SK-N-SH treated with all-trans-retinoic acid at 6 μM for 48 hours (cell line): ENCODE measurements around the gene AHCYL1.

Source experiments
- ATAC-seq: fragments of 200-7000 bp; cut with Tn5 transposase; 3 replicates; pipeline ENCODE4 v1.9.1; 2020; ENCODE audit warnings: mild to moderate bottlenecking, moderate library complexity
- ARNTL ChIP-seq: fragments of 450-650 bp; formaldehyde crosslinking; IDR thresholded peaks from 2 replicates; pipeline ENCODE4 v1.5.0; 2020; ENCODE audit warnings: low read depth, mild to moderate bottlenecking, moderate library complexity, borderline replicate concordance
- BACH2 ChIP-seq: fragments of 250-450 bp; sonication (Bioruptor Pico); IDR thresholded peaks from 2 replicates; pipeline ENCODE4 v1.9.0; 2021; ENCODE audit warnings: mild to moderate bottlenecking, borderline replicate concordance
- CREB5 ChIP-seq: fragments of 250-450 bp; sonication (Bioruptor Pico); IDR thresholded peaks from 2 replicates; pipeline ENCODE4 v1.5.1; 2020; ENCODE audit warnings: low read depth, mild to moderate bottlenecking, moderate library complexity
- CSDC2 ChIP-seq: fragments of 250-450 bp; sonication (Bioruptor Pico); IDR thresholded peaks from 2 replicates; pipeline ENCODE4 v1.5.0; 2020; ENCODE audit warnings: mild to moderate bottlenecking, moderate library complexity
- CSRNP3 ChIP-seq: fragments of 250-450 bp; sonication (Bioruptor Pico); IDR thresholded peaks from 2 replicates; pipeline ENCODE4 v1.5.1; 2021; ENCODE audit warnings: mild to moderate bottlenecking, moderate library complexity
- ESRRG ChIP-seq: fragments of 250-450 bp; sonication (Bioruptor Pico); IDR thresholded peaks from 2 replicates; pipeline ENCODE4 v1.6.1; 2021; ENCODE audit warnings: mild to moderate bottlenecking
- GLIS3 ChIP-seq: fragments of 250-450 bp; sonication (Bioruptor Pico); IDR thresholded peaks from 2 replicates; pipeline ENCODE4 v1.5.0; 2020; ENCODE audit warnings: mild to moderate bottlenecking, moderate library complexity
- ISL1 ChIP-seq: fragments of 250-450 bp; sonication (Bioruptor Pico); IDR thresholded peaks from 2 replicates; pipeline ENCODE4 v2.1.2; 2022; ENCODE audit warnings: mild to moderate bottlenecking, moderate library complexity
- OSR1 ChIP-seq: fragments of 250-450 bp; sonication (Bioruptor Pico); IDR thresholded peaks from 2 replicates; pipeline ENCODE4 v1.8.0; 2022; ENCODE audit warnings: moderate library complexity, mild to moderate bottlenecking, inconsistent platforms
- PATZ1 ChIP-seq: fragments of 250-450 bp; sonication (Bioruptor Pico); IDR thresholded peaks from 2 replicates; pipeline ENCODE4 v1.8.0; 2020; ENCODE audit warnings: mild to moderate bottlenecking, moderate library complexity, borderline replicate concordance
- POU6F1 ChIP-seq: fragments of 250-450 bp; sonication (Bioruptor Pico); IDR thresholded peaks from 2 replicates; pipeline ENCODE4 v1.8.0; 2021; ENCODE audit warnings: low read depth, mild to moderate bottlenecking, moderate library complexity, borderline replicate concordance
- RARB ChIP-seq: fragments of 250-450 bp; sonication (Bioruptor Pico); IDR thresholded peaks from 2 replicates; pipeline ENCODE4 v1.8.0; 2021; ENCODE audit warnings: mild to moderate bottlenecking, moderate library complexity
- SNAI2 ChIP-seq: fragments of 250-450 bp; sonication (Bioruptor Pico); IDR thresholded peaks from 2 replicates; pipeline ENCODE4 v1.5.0; 2020; ENCODE audit warnings: mild to moderate bottlenecking, moderate library complexity
- TCF4 ChIP-seq: fragments of 250-450 bp; sonication (Bioruptor Pico); IDR thresholded peaks from 2 replicates; pipeline ENCODE4 v1.8.0; 2021; ENCODE audit warnings: mild to moderate bottlenecking, moderate library complexity, borderline replicate concordance
- ZC3H10 ChIP-seq: fragments of 250-450 bp; sonication (Bioruptor Pico); IDR thresholded peaks from 2 replicates; pipeline ENCODE4 v1.5.1; 2021; ENCODE audit warnings: mild to moderate bottlenecking, moderate library complexity
- ZFP3 ChIP-seq: fragments of 250-450 bp; sonication (Bioruptor Pico); IDR thresholded peaks from 2 replicates; pipeline ENCODE4 v1.5.0; 2020; ENCODE audit warnings: mild to moderate bottlenecking, moderate library complexity
- ZFP30 ChIP-seq: fragments of 450-650 bp; formaldehyde crosslinking; IDR thresholded peaks from 2 replicates; pipeline ENCODE4 v1.5.0; 2022; ENCODE audit warnings: mild to moderate bottlenecking, moderate library complexity
- ZNF70 ChIP-seq: fragments of 450-650 bp; formaldehyde crosslinking; IDR thresholded peaks from 2 replicates; pipeline ENCODE4 v1.5.0; 2020; ENCODE audit warnings: mild to moderate bottlenecking, moderate library complexity
- TF ChIP-seq, protein P1 (sequence below): fragments of 250-450 bp; sonication (Bioruptor Pico); IDR thresholded peaks from 2 replicates; pipeline ENCODE4 v1.5.0; 2020; ENCODE audit warnings: mild to moderate bottlenecking, moderate library complexity

AHCYL1 gene

GRCh38 chr1:110065841-110066240 lies 81.3 kb downstream of the AHCYL1 start:
- ATAC-seq: peak; percentile 52
- TF ChIP-seq OSR1 (CRISPR knock-in tag): no peak
- TF ChIP-seq PATZ1 (CRISPR knock-in tag): no peak

DNA sequence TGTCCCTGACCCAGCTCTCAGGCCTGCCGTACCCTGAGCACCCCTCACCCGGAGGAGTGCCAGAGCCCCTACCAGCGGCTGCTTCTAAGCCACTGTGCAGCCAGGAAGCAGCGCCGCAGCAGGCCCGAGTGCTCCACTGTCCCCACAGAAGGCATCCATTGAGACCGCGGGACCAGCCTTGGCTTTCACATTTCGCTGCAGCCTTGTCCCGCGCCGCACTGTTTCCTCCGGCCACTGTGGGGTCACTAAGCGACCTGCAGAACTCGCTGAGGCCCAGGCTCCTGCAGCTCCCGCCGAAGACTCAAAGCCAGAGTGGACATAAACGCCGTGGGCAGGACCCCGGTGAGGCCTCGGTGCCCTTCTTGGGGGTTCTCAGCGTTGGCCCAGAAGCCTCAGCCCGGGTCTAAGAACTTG lies 82.9 kb downstream of the AHCYL1 start:
- no peak for TF ChIP-seq TCF4 (CRISPR knock-in tag)
- TF ChIP-seq POU6F1: no peak
- TF ChIP-seq BACH2: no peak
- no peak for TF ChIP-seq ZNF70 (CRISPR knock-in tag)
- no peak for TF ChIP-seq ISL1 (CRISPR knock-in tag)
- TF ChIP-seq ZFP30 (CRISPR knock-in tag): no peak
- no peak for TF ChIP-seq ZFP3 (CRISPR knock-in tag)
- no peak for TF ChIP-seq CSRNP3 (CRISPR knock-in tag)
- no peak for TF ChIP-seq SNAI2 (CRISPR knock-in tag)
- no peak for TF ChIP-seq OSR1 (CRISPR knock-in tag)
- no peak for TF ChIP-seq GLIS3 (CRISPR knock-in tag)
- no peak for TF ChIP-seq ZC3H10 (CRISPR knock-in tag)
- TF ChIP-seq, protein P1, sequence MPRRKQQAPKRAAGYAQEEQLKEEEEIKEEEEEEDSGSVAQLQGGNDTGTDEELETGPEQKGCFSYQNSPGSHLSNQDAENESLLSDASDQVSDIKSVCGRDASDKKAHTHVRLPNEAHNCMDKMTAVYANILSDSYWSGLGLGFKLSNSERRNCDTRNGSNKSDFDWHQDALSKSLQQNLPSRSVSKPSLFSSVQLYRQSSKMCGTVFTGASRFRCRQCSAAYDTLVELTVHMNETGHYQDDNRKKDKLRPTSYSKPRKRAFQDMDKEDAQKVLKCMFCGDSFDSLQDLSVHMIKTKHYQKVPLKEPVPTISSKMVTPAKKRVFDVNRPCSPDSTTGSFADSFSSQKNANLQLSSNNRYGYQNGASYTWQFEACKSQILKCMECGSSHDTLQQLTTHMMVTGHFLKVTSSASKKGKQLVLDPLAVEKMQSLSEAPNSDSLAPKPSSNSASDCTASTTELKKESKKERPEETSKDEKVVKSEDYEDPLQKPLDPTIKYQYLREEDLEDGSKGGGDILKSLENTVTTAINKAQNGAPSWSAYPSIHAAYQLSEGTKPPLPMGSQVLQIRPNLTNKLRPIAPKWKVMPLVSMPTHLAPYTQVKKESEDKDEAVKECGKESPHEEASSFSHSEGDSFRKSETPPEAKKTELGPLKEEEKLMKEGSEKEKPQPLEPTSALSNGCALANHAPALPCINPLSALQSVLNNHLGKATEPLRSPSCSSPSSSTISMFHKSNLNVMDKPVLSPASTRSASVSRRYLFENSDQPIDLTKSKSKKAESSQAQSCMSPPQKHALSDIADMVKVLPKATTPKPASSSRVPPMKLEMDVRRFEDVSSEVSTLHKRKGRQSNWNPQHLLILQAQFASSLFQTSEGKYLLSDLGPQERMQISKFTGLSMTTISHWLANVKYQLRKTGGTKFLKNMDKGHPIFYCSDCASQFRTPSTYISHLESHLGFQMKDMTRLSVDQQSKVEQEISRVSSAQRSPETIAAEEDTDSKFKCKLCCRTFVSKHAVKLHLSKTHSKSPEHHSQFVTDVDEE (CRISPR knock-in tag): no peak
- TF ChIP-seq PATZ1 (CRISPR knock-in tag): no peak
- no peak for TF ChIP-seq ESRRG (CRISPR knock-in tag)
- TF ChIP-seq ARNTL (CRISPR knock-in tag): no peak
- no peak for TF ChIP-seq CREB5 (CRISPR knock-in tag)
- no peak for TF ChIP-seq CSDC2 (CRISPR knock-in tag)
- TF ChIP-seq, all 23 proteins: peak for 0
- ATAC-seq: no peak

DNA sequence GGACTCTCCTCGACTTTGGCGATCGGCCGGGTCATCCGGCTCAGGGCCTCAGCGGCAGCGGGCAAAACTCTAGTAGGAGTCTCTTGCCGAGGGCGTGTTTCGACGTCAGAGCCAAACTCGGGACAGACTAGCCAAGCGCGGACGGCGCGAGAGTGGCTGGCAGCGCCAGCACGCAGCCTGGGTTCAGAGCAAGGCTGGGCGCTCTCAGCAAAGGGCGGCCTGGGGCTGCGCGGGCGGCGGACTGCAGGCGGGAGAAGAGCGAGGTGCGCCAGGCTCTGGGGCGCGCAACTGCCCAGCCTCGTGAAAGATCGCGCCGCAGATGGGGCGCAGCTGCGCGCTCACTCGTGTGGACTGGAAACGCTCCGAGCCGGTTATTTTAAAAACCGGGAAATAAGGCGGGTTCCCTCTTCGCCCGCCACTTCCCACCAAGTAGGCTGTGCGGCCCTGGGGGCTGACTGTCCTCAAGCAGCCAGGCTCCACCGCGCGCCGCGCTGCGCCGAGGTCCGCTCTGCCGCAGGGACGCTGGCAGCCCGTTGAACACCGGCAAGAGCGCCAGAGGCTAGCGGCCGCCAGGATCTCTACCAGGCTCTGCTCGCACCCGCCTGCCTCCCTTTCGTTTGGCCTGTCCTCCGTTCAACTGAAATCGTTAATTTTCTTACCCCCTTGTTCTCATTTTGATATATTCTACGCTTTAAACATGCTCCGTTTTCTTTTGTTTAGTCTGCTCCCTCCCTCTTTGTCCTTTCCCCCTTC lies 83.5 kb downstream of the AHCYL1 start:
- no peak for ATAC-seq
- no peak for TF ChIP-seq CSRNP3 (CRISPR knock-in tag)
- TF ChIP-seq ARNTL (CRISPR knock-in tag): no peak
- TF ChIP-seq CREB5 (CRISPR knock-in tag): no peak
- no peak for TF ChIP-seq SNAI2 (CRISPR knock-in tag)
- no peak for TF ChIP-seq RARB (CRISPR knock-in tag)
- TF ChIP-seq, protein P1 (CRISPR knock-in tag): no peak
- TF ChIP-seq TCF4 (CRISPR knock-in tag): no peak
- TF ChIP-seq CSDC2 (CRISPR knock-in tag): no peak
